Measurements from ENCODE around the gene MICAL3.

DNA sequence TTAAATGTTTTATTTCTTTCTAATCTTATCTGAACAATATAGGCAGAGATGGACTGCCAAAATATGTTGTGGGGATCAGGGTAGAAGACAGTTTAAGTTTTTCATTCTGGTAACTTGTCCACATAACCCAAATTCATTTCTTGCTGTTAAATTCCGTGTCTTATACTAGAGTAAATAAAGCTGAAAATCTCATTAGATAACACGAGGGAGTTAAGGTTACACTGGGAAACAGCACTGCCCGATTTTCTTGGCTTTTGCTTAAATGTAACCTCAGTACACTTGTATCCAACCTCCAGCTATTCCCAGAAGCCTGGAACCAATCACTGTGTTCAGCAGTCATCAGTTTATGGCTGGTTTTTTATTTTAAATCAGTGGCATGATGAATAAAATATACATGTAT is 48.2 kb downstream of the MICAL3 start:
- TF ChIP-seq, protein P1, sequence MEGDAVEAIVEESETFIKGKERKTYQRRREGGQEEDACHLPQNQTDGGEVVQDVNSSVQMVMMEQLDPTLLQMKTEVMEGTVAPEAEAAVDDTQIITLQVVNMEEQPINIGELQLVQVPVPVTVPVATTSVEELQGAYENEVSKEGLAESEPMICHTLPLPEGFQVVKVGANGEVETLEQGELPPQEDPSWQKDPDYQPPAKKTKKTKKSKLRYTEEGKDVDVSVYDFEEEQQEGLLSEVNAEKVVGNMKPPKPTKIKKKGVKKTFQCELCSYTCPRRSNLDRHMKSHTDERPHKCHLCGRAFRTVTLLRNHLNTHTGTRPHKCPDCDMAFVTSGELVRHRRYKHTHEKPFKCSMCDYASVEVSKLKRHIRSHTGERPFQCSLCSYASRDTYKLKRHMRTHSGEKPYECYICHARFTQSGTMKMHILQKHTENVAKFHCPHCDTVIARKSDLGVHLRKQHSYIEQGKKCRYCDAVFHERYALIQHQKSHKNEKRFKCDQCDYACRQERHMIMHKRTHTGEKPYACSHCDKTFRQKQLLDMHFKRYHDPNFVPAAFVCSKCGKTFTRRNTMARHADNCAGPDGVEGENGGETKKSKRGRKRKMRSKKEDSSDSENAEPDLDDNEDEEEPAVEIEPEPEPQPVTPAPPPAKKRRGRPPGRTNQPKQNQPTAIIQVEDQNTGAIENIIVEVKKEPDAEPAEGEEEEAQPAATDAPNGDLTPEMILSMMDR (IDR thresholded peaks at IDR 0.05) = no peak
- no peak for TF ChIP-seq EP300 (IDR thresholded peaks at IDR 0.05)
